GM21367 (cell line): ENCODE results near the gene DIP2A.

Experiments
- ATAC-seq: cut with Tn5 transposase; IDR thresholded peaks from one replicate; pipeline ENCODE4 v1.9.1; 2021; ENCODE audit not compliant: unreplicated experiment

DIP2A gene

DNA sequence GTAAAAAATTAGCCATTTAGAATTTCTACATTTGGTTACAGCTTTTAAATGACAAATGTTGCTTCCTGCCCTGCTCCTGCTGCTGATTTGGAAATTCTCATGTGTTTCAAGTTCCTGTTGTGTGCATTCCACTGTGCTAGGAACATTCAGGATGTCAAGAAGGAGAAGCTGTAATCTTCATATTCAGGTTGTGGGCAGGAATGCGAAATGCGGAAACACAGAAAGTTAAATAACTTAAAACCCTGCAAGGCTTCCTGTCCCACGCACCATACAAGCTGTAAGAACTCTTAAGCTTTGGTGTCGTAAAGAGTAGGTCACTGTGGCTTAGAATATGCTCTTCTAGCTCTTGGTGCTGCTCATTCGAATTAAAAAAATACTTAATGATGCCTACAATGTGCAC lies 93.6 kb downstream of the DIP2A start:
- ATAC-seq: no peak

DNA sequence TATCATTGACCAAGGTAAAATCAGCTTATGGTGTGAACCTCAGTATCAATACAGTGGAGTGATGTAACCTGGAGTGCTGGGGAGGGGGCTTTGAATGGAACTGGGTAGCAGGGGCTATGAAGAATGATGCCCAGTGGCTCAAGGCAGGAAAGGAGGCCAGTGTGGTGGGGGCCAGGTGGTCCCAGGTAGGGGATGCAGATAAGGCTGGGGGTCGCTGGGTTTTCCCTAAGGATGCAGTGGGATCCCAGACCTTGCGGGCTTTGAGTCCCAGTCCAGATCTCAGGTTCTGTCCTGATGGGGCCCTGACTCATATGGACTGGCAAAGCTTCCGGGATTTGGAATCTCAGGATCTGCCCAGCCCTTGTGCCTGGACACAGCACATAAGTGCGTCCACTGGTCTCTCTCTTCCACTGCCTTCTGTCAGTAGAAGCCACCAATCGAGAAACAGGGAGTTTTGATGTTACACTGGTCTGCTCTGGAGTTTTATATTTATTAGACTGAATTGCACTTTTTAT lies 94.2 kb downstream of the DIP2A start:
- no peak for ATAC-seq

DNA sequence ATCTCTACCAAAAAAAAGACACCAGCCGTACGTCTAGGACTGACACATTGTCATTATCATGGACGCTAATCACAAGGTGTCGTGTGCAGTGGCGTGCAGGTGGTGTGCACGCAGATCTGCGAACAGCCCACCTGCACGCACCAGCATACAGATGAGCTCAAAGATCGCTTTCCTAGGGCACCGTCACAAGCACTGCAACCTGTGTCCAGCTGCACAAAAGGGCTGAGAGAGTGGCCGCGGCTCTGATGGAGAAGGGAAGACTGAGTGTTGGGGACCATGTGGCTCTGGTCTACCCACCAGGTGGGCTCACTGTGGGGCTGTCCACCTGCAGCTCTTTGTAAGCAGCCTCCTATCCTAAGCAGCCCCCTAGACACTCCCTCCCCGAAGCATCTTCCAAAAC lies 95.3 kb downstream of the DIP2A start:
- ATAC-seq: no peak

DNA sequence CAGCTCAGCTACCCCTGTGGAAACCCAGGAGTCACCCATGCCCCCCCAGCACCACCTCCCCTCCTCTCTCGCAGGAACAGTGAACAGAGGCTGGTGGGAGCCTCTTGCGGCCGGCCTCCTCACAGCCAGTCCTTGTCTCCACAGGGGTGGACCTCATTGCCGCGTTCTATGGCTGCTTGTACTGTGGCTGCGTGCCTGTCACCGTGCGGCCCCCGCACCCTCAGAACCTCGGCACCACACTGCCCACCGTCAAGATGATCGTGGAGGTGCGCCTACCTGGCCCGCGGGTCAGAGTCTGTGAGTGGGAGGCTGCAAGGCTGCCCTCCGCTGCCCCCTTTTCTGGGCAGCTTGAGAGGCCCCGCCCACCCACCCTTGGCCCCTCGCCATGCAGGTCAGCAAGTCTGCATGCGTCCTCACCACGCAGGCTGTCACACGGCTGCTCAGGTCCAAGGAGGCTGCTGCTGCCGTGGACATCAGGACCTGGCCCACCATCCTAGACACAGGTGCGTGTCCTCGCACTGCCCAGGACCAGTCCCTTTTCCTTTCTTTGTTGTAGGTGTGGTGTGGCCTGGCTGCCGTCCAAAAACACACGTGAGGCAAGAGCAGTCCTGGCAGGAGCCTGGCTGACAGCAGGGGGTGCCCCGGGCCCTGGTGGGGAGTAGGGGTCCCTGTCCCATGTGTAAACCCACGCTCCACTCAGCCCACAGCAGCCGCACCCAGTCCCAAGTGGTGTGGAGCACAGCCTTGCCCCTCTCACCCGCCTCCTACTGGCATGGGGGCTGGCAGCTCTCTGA lies 95.9 kb downstream of the DIP2A start:
- no peak for ATAC-seq

GRCh38 chr21:46555225-46555617 lies 96.5 kb downstream of the DIP2A start:
- no peak for ATAC-seq

GRCh38 chr21:46555678-46556077 lies 97.0 kb downstream of the DIP2A start:
- no peak for ATAC-seq

DNA sequence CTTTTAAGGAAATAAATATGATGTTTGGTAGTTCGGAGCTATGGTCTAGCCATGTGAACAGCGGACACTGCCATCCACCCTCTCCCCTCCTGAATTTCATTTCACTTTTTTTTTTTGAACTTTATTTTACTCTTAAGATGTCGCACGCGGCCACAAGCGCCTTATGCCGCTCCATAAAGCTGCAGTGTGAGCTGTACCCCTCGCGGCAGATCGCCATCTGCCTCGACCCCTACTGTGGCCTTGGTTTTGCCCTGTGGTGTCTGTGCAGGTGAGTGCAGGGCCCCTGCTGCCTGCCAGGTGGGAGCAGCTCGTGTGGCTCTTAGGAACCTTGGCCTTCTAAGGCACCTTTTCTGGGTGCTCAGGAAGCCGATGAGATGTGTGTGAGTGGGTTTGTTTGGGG lies 98.1 kb downstream of the DIP2A start:
- ATAC-seq: no peak

GRCh38 chr21:46557469-46557868 lies 98.8 kb downstream of the DIP2A start:
- no peak for ATAC-seq

- ATAC-seq: no peak
These were observed 99.3 kb downstream of the DIP2A start for GRCh38 chr21:46557919-46558392.

- ATAC-seq: no peak
These were observed 100.7 kb downstream of the DIP2A start for GRCh38 chr21:46559291-46559983.

DNA sequence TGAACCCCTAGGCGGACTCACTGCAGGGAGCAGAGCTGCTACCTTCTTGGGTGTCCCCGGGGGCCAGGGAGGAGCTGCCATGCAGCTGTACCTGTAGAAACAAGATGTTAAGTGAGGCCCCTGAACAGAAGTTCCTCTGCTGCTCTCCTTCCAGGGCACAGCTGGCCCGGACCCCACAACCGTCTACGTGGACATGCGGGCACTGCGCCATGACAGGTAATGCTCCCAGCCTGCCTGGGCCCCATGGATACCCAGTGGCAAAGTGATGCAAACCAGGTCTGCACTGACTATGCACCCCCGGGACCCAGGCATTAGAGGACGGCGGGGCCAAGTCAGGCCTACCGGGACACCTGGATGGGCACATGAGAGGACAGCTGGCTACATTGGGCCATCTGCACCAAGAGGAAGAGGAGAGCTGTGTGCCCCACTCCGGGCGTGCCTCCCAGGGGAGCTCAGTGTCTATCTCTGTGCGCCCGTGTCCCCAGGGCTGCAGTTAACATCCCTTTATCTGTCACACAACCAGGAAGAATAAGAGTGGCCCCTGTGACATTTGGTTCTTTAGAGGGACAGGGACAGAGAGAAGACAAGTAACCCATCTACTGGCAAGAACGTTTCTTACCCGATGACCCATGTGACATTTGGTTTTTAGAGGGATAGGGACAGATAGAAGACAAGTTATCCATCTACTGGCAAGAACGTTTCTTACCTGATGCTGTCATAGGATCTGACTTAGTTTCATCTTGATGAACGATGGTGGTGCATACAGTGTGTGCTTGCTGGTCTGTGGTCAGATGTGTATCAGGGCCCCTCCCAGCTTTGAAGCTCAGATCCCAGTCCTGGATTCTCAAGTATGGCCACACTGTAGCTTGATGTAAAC lies 102.1 kb downstream of the DIP2A start:
- no peak for ATAC-seq

- no peak for ATAC-seq
These were observed 102.9 kb downstream of the DIP2A start for GRCh38 chr21:46561445-46562090.

- ATAC-seq: no peak
These were observed 103.8 kb downstream of the DIP2A start for GRCh38 chr21:46562472-46562871.

- ATAC-seq: no peak
These were observed 104.4 kb downstream of the DIP2A start for GRCh38 chr21:46562964-46563607.

- no peak for ATAC-seq
These were observed 105.7 kb downstream of the DIP2A start for GRCh38 chr21:46564391-46564790.

DNA sequence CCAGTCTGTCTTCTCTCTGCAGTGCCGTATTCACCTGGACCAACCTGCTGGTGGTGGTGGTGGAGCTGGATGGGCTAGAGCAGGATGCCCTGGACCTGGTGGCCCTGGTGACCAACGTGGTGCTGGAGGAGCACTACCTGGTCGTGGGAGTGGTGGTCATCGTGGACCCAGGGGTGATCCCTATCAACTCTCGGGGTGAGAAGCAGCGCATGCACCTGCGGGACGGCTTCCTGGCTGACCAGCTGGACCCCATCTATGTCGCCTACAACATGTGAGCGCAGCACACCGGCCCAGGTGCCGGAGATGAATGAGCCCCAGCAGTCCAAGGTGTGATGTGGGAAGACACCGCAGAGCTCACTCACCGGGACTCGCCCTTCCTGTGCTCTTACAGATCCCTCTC lies 108.7 kb downstream of the DIP2A start:
- no peak for ATAC-seq

GRCh38 chr21:46568562-46568961 lies 109.9 kb downstream of the DIP2A start:
- ATAC-seq: no peak

GRCh38 chr21:46569081-46569480 lies 110.4 kb downstream of the DIP2A start:
- no peak for ATAC-seq

- no peak for ATAC-seq
These were observed 111.4 kb downstream of the DIP2A start for GRCh38 chr21:46570119-46570518.

- ATAC-seq: no peak
These were observed 111.9 kb downstream of the DIP2A start for GRCh38 chr21:46570631-46571030.
